Inflammatory macrophage treated with lipopolysaccharide for 4 hours (primary cell): Measurements from ENCODE around the gene SLC22A31.
"Not testable (repeated sequence)": the region's sequence is repeated elsewhere in the genome, so short reads cannot be mapped to it uniquely, and the experiment has no call there.

Experiments used
- DNase-seq: peaks from one replicate; pipeline ENCODE4 v3.0.0-alpha.2; 2020

Gene SLC22A31

DNA sequence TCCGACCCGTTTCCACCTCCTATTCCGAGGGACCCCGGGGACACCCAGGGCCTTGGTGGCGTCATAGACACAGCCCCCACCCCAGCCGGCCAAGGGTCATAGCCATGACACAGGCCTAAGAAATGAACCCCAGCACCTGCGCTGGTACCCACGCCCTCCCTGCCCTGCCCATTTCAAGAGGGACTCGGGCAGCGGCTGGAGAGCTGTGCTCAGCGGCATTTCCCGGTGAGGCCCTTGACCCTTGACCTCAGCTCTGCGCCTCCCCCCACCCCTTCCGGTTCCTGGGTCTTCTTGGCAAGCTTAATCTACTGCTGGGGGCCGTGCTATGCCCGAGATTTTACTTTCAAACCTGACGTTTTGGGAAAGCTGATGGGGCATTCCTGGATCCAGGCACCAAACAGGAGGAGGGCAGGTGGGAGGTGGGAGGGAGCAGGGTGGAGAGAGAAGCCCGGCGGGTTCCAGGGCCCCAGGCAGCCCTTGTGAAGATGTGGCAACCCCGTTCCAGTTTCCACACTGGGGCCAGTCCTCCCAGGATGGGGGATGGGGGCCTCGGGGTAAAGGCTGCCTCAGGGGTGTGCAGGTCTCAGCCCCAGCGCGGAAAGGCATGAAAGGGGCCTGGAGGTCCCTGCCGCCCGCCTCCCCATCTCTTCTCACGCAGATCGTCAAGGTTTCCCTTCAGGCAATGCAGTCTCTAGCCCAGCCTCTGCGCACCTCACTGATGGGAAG is at the start of gene SLC22A31:
Gene SLC22A31, minus strand, starts transcription at position 414 of the 726 bp plus-strand sequence. Its CDS starts 36 bp downstream, at position 378.
- DNase-seq, result no peak

DNA sequence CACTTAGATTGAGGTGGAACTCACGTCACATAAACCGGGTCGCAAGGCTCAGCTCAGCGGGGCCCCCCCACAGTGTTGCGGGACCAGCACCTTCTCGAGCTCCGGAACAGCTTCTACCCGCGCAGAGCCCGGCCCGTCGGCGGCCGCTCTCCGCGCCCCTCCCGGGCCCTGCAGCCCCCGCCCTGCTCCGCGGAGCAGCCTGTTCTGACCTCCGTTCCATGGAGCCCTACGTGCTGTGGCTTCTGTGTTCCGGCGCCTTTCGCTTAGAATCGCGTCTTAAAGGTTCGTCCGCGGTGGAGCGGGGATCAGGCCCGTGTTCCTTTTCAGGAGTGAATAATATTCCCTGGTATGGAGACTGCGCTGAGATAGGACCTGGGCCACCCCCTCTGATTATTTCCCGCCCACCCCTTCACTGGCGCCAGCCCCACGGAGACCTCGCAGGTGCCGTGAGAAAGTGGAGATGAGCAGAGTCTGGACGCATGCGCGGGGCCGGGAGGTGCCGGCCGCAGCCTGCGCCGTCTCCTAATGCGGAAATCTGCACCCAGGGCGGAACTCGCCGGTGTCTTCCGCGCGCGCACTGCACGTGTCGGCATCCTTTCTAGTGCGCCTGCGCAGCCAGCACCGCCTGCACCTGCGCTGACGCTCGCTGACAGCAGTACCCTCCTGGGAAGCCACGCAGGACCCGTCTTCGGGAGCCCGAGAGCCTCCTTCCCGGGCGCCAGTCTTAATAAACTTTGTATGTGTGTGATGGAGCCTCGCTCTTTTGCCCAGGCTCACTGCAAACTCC is 48.1 kb upstream of the SLC22A31 start:
- no peak for DNase-seq

DNA sequence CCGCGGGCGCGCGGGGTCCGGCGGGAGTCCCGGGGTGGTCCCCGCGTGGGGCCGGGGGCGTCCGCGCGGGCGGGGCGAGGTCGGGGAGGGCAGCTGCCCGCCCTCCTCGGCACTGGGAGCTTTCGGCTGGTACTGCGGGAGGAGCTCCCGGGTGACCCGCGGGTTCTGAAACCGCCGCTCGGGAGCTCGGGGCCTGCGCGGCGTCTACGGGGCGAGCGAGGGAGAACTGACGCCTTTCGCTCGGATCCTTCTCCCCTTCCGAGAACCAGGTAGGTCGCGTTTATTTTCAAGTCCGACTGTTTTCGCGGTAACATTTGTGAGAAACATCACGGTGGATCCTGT is 47.4 kb upstream of the SLC22A31 start:
- not testable (repeated sequence) for DNase-seq

DNA sequence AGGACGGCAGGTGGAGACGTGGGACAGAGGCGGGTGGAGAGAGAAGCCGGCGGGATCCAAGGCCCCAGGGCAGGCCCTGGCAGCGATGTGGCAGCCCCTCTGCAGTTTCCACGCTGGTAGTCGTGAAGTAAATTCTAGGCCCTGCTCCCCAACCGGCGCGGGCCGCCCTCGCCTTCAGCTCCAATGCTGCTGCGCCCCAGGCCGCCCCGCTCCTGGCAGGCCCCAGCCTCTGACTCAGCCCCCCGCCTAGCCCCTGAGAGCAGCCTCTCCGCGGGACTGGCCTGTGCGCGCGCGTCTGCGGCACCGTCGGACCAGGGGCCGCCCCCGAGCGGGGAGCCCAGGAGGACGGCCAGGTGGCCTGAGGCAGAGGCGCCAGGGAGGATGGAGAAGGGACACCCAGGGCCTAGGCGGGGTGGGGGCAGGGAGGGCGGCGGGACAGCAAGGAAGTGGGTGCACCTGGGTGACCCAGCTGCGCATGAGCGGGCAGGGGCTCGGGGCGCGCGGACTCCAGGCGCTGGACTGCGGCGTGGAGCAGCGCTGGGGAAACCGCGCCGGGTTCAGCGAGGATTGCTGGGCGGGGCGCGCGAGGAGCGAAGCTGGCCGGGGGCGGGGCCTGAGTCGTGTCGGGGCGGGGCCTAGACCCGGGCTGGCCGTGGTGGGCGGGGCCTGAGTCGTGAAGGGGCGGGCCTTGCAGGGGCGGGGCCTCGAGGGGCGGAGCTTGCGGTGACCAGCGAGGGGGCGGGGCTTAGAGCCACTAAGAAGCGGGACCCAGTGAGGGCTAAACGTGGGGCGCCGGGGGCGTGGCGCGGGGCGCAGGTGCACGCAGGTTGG is 46.8 kb upstream of the SLC22A31 start:
- DNase-seq, result peak; percentile 86

DNA sequence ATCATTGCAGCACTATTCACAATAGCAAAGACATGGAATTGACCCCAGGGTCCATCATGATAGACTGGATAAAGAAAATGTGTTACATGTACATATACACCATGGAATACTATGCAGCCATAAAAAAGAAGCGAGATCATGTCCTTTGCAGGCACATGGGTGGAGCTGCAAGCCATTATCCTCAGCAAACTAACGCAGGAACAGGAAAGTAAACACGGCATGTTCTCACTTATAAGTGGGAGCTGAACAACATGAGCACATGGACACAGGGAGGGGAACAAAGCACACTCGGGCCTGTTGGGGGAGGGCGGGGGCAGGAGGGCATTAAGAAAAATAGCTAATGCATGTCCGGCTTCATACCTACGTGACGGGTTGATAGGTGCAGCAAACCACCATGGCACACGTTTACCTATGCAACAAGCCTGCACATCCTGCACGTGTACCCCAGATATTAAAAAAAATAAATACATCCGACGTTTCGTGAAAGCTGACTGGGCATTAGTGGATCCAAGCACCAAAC is 46.1 kb upstream of the SLC22A31 start:
- DNase-seq, result no peak

DNA sequence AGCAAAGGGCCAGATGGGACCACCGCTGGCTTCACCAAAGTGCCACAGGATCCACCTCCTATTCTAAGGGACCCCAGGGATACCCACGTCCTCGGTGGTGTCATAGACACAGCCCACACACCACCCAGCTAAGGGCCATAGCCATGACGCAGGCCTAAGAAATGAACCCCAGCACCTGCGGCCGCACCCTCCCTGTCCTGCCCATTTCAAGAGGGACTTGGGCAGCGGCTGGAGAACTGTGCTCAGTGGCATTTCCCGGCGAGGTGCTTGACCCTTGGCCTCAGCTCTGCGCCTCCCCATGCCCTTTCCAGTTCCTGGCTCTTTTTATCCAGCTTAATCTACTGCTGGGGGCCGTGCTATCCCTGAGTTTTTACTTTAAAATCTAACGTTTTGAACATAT is 44.4 kb upstream of the SLC22A31 start:
- no peak for DNase-seq

DNA sequence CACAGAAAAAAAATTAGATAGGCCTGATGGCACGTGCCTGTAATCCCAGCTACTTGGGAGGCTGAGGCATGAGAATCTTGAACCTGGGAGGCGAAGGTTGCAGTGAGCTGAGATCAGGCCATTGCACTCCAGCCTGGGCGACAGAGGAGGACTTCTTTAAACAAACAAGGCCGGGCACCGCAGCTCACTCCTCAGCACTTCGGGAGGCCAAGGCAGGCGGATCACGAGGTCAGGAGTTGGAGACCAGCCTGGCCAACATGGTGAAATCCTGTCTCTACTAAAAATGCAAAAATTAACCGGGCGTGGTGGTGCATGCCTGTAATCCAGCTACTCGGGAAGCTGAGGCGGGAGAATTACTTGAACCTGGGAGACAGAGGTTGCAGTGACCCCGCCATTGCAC is 43.9 kb upstream of the SLC22A31 start:
- DNase-seq, result not testable (repeated sequence)

DNA sequence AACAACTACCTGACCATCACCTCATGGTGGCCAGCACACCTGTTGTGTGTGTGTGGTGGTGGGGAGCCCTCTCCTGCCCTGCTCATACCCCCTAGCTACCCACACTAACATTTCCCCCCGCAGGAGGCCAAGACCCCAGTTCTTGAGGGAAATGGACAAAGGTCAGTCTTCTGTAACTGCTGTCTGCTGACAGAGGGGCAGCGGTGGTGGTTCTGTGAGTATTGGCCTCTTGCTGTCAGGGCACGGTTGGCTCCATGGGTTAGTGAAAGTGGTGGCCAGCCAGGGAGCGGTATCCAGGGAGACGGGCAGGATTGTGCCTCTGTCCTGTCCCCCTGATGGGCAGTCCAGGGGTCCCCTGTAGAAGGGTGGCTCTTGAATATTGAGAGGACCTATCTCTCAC is 43.3 kb upstream of the SLC22A31 start:
- no peak for DNase-seq

DNA sequence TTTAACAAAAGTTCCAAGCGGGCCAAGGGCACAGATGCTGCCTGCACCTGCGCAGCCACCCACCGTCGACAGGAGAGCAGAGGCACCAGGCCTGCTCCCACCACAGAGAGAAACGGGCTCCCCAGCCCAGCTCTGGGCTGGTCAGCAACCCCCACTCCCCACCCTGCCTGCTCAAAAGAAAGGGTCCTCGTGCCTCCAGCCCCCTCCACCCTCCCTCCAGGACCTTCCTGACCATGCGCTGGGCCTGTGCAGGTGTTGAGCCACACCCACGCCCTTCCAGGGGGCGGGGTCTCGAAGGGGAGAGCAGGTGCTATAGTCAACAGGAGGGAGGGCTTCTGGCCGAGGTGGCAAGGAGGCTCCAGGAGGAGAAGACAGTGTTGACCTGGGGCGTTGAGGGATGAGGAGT is 42.5 kb upstream of the SLC22A31 start:
- no peak for DNase-seq

DNA sequence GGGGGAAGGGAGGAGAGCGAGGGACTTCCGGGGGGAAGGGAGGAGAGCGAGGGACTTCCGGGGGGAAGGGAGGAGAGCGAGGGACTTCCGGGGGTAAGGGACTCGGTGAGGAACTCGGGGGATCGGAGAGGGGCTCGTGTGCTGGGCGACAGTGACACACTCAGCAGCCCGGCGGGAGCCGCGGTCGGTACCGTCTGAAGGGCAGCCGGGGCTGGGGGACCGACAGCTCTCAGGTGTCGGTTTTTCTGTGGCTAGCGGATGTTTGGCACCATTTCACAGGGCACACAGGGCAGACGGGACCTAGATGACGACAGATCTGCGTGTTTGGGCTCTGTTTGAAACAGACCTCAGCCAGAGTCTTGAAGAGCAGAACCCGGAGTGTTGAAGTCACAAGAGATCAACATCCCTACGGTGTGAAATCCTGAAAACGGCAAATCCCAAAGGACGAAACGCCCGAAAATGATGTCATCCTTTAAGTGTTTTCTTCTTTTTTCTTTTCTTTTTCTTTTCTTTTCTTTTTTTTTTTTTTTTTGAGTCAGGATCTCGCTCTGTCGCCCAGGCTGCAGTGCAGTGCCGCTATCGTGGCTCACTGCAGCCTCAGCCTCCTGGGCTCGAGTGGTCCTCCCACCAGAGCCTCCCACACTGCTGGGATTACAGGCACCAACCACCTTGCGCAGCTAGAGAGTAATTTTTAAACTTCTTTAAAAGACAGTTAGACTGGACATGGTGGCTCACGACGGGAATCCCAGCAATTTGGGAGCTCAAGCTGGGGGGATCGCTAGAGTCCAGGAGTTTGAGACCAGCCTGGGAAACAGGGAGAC is 41.1 kb upstream of the SLC22A31 start:
- peak; percentile 60 for DNase-seq

DNA sequence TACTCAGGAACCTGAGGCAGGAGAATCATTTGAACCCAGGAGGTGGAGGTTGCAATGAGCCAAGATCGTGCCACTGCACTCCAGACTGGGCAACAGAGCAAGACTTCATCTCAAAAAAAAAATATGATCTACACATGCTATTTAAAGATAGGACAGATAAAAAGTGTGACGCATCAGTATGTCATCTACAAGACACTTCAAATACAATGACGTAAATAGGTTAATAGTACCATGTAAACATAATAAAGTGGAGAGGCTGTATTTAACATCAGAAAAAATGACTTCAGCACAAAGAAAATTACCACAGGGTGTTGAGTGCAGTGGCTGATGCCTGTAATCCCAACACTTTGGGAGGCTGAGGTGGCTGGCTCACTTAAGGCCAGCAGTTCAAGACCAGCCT is 37.4 kb upstream of the SLC22A31 start:
- DNase-seq, result no peak

DNA sequence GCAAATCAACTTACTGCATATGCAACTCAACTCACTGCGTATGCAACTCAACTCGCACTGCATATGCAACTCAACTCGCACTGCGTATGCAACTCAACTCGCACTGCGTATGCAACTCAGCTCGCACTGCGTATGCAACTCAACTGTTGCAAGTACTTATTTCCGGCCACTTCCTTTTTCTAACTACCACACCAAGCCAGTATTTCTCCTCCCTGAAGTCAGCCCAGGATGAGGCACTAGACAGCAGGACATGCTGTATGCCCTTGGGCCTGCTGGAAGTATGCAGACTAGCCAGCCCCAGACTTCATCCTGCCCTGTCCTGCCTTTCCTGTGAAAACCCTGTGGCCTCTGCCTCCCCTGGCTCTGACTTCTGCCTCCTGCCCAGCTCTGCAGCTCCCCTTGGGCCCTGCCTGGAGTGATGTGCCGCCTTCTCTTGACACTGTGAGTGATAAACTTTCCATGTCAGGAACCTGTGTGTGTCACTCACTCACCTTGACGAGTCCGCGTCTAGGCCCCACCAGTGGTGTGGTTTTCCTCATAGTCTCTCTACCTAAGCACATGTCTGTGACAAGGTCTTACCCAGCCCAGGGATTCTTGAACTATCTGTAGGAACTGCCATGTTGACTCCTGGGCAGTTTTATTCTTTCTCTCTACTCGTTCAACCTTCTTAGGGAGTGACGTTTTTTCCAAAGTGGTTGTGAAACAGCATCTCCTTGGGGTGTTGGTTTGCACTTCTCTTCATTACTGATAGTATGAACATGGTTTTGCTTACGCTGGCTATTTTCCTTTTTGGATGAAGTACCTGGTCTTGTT is 33.5 kb upstream of the SLC22A31 start:
- DNase-seq, result peak; percentile 50

DNA sequence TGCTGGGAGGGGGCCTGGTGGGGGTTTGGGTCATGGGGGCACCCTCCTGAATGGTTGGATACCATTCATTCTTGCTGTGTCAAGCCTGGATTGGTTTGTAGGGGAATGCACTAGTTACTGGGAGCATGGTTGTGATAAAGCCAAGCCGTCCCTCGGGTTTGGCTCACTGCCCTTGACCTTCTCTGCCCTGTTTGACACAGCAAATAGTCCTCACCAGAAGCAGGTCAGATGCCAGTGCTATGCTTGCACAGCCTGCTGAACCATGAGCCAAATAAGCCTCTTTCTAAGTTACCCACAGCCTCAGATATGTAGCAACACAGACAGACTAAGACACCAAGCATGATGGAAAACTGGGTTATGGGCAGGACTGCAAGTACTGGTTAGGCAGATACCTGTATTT is 31.8 kb upstream of the SLC22A31 start:
- no peak for DNase-seq

DNA sequence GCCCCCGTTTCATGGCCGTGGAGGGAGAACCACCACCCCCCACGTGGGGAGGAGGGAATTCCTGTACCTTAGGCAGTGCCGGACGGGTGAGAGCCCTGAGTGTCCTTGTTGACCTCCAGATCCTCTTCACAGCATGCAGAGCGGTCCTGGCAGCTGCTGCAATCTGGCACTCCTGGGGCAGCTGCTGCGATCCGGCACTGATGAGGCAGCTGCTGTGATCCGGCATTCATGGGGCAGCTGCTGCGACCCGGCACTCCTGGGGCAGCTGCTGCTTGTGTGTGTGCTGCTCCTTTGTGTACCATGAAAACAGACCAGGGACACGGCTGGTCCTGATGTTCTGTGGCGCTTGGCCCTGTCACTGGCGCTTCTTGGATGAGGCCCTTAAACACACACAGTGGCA is 29.9 kb upstream of the SLC22A31 start:
- no peak for DNase-seq

DNA sequence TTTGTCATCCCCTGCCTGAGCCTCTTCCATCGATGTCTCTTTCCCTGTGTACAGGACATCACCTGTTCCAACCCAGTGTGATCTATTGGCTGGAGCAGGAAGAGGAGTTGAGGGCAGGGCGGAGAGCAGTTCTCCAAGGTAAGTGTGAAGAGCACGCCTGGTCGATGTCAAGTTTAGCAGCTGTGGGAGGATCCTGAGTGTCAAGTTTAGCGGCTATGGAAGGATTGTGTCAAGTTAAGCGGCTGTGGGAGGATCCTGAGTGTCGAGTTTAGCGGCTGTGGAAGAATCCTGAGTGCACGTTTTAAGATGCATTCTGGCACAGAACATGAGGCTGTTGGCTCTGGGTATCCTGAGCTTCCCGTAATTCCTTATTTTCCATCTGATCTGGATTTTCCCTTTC is 24.3 kb upstream of the SLC22A31 start:
- no peak for DNase-seq

DNA sequence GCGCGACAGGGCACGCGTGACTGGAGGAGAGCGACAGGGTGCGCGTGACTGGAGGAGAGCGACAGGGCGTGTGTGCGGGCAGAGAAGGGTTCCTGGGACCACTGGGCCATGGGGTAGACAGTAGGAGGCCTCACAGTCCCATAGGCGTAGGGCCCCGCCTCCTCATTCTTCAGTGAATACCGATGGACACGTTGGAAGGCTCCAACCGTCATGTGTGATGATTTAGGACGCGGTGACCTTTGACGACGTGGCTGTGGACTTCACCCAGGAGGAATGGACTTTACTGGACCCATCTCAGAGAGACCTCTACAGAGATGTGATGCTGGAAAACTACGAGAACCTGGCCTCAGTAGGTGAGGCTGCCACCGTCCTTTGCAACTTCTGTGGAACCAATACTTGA is 22.6 kb upstream of the SLC22A31 start:
- DNase-seq, result no peak

DNA sequence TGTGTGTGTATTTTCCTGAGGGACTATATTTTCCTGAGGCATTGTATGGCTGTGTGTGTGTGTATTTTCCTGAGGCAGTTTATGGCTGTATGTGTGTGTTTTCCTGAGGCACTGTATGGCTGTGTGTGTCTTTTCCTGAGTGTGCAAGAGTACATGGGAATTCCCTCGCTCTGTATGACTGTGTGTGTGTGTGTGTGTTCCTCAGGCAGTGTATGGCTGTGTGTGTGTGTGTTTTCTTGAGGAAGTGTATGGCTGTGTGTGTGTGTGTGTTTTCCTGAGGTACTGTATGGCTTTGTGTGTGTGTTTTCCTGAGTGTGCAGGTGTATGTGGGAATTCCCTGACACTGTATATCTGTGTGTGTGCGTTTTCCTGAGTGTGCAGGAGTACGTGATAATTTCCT is 21.3 kb upstream of the SLC22A31 start:
- no peak for DNase-seq

DNA sequence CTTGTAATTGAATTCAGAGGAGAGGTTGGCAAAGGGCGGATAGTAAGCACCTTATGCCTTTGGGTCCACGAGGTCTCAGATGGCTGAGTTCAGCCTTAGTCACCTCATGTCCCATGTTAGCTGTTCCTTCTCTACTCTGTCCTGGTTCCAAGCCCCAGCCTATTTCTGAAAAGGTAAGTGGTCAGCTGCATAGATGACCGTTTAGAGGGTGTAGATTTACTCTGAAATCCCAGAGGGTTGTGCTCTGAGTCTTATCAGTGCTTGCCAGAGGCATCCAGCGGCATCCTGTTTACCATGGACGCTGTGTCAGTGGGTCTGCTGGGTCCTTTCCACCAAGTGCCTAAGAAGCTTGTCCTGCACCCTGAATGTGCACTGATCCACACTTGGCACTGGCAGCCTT is 19.0 kb upstream of the SLC22A31 start:
- DNase-seq, result no peak

DNA sequence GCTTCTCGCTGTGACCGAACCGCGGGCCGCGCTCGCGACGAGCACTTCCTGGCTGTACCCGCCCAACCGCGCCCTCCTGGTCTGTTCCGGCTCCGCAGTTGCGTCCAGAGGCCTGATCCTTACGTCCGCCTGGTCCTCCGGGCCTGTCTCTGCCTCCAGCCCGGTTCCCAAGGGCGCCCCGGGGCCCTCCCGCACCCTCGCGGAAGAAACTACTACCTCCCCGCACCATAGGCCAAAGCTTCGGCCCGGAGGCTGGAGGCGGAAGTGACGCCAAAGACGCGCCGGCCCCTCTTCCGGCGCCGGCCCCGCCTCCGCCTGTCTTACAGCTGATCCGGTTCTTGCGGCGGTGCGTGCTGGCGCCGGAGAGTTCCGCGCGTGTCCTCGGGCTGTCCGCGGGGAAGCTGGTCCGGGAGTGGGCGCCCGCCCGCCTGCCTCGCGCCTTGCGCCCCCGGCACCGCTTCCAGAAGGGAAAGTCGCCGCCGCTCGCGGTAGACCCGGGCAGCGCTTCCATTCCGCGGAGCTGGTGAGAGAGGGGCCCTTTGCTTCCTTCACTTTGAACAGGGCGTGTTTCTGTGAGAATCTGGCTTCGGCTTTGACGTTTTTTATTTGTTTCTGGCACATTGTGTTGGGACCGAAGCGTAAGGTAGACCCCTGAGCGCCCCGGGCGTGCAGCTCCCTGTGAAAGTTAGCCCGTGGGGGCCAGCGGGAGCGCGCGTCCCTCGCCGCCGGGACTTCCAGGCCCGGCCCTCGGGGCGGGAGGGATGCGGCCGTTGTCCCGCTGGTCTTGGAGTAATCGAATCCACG is 17.3 kb upstream of the SLC22A31 start, which contains the start of gene ZNF778:
Gene ZNF778, plus strand, starts transcription at position 316 of the 804 bp plus-strand sequence. CDS start 3,425 bp downstream, outside the sequence.
- DNase-seq, result peak; percentile 90

DNA sequence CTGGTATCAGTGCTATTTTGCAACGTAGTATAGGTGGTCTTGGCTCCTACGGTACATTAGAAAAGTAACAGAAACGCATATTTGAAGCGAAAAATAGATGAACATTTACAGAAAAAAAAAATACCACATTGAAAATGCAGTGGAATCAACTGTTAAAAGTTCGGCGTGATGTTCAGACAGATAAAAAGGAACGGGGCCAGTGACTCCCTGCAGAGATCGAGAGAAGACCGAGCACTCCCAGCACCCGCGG is 16.7 kb upstream of the SLC22A31 start:
- DNase-seq, result no peak
